GM21737 (cell line): ENCODE measurements around the gene BCLAF1.
A peak's percentile ranks its signal among the peaks of the same experiment; 100 is the strongest.
"Not testable (repeated sequence)": the region's sequence is repeated elsewhere in the genome, so short reads cannot be mapped to it uniquely, and the experiment has no call there.

Source experiments
- ATAC-seq: cut with Tn5 transposase; IDR thresholded peaks from one replicate; pipeline ENCODE4 v1.9.1; 2021; ENCODE audit warnings: mild to moderate bottlenecking, moderate library complexity; ENCODE audit not compliant: unreplicated experiment

Gene BCLAF1

DNA sequence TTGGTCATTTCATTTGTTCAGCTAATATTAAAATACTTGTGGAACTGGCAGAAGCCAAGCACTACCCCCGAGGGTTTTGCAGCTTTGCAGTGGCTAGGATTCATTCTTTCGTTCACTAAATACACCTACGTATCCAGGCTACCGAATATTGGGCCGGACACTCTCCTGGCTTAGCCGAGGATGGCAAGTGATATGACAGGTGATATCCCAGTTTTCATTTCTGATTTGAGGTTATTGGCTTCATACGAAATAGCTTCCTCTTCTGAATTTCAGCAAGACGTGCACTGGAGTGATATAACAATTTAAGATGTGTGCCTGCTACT lies 39.0 kb downstream of the BCLAF1 start:
- ATAC-seq: peak; percentile 19

DNA sequence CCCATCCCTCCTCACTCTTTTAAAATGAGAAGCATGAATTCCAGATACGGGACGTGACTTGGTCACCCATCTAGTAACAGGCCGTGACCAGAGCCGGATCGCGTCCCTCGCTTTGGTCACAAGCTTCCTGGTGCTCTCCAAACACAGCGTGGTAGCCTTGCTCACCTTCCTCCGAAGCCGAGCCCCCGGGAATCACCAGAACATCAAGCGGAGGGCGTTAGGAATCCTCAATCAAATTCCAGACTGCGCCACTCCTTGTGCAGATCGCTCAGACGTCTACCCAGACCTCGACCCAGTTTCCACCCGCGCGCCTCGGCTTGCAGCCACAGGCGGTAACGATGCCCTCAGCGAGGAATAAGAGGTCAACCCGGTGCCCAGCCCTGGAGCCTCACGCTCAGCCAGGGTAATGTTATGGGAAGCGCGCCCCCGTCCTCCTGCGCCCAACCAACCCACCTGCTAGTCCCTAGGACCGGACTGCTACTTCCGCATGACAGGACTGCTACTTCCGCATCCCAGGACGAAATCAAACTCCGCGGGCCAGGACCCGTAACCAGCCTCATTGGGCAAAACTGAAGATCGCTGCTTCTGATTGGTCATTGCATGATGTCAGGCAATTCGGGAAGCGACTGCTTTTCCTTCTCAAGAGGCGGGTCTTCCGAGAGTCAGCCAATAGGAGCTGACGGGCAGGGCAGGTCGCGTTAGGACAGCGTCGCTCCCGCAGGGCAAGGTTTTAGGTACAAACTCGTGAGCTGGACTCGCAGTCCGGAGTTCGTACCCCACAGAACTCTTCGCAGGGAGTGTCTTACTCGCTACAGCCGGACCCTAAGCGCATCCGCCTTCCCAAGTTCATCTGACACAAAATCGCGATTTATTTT lies 39.6 kb downstream of the BCLAF1 start, which contains the start of gene MTFR2:
Gene MTFR2 (minus strand): TSS at position 501 of the 875 bp plus-strand sequence. CDS start 1,212 bp downstream, outside the sequence.
- ATAC-seq: peak; percentile 98

DNA sequence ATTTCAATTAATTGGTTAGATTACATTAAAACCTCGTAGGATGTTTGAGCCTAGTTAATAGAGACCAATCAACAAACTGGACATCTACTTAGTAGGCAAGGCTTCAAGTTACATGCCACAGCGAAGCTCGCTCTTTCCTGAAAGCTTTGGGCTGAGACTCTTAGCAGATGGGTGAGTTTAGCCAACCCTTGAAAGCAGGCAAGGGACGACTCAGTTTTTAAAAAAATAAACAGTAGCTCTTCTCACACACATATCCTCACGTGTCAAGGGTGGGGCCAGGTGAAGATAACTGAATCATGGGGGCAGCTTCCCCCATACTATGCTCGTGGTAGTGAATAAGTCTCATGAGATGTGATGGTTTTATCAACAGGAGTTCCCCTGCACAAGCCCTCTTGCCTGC lies 40.3 kb downstream of the BCLAF1 start:
- no peak for ATAC-seq

DNA sequence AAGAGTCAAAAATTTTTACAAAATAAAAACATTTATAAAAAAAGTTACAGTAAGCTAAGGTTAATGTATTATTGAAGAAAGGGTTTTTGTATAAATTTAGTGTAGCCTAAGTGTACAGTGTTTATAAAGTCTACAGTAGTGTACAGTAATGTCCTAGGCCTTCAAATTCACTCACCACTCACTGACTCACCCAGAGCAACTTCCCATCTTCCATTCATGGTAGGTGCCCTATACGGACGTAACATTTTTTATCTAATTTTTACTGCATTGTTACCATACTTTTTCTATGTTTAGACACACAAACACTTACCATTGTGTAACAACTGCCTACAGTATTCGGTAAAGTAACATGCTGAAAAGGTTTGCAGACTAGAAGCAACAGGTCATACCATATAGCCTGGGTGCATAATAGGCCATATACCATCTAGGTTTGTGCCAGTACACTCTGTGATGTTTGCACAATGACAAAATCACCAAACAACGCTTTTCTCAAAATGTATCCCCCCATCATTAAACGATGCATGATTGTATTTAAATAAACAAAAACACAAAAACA lies 45.5 kb downstream of the BCLAF1 start:
- no peak for ATAC-seq

DNA sequence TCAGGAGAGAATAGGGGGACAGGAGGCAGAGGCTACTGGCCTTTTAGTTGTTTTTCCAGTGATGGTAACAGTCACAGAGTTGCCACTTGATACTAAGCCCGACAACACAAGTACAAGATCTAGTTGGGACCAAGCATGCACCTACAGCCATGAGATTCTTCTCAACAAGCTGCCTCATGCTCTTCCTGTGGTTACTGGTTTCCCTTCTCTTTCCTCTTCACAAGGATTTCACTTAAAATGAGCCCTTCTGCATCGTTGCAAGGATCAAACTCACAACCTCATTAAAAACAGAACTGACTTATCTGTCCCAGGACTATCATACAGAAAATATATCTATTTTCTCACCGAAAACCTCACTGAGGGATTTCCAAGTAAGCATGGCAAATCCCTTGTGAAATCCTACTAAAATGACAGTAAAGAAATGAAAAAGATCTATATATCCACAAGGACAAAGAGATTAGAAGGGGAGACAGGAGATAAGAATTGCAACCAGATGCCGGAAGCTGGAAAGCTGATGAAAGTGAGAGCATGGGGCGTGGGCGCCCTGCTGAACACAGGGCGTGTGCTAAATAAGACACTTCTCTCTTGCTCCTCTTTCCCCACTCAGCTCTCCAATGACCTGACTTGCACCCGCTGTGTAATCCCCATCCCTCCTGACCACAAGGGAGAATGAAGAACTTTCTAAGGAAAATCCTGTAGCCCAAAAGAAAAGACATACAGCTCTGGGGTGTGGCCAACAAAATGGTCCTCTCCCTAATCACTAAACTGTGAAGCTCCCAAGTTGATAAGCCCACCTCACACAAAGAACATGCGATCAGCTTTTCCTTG lies 53.0 kb downstream of the BCLAF1 start:
- ATAC-seq: no peak

DNA sequence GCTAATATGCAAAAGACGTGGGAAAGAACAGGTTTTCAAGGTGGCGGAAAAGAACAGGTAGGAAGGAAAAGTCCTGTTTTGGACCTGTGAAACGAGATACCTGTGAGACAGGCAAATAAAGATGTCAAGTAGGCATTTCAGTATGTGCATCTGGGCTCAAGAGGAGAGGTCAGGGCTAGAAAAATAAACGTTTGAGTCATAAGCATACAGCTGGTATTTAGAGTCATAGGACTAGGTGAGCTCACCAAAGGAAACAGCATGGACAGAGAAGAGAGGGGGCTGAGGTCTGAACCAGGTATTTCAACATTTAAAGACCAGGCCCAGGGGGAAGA lies 54.4 kb downstream of the BCLAF1 start:
- no peak for ATAC-seq

DNA sequence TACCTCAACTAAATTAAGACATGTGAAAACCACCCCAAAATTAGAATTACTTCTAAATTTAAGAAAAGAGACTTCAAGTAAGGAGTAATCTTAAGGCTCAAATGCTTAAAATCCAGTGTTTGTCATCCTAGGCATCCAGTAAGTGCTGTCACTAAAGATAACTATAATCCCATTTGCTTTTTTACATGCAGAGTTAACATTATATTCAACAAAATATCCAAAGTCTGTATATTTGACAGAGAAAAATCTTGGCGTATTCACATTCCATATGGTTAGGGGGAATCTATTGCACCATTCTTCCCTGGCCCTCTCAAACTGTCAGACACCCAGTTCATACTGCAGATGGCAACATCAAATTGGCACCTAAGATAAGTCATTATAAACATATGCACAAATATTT lies 56.9 kb downstream of the BCLAF1 start:
- no peak for ATAC-seq

DNA sequence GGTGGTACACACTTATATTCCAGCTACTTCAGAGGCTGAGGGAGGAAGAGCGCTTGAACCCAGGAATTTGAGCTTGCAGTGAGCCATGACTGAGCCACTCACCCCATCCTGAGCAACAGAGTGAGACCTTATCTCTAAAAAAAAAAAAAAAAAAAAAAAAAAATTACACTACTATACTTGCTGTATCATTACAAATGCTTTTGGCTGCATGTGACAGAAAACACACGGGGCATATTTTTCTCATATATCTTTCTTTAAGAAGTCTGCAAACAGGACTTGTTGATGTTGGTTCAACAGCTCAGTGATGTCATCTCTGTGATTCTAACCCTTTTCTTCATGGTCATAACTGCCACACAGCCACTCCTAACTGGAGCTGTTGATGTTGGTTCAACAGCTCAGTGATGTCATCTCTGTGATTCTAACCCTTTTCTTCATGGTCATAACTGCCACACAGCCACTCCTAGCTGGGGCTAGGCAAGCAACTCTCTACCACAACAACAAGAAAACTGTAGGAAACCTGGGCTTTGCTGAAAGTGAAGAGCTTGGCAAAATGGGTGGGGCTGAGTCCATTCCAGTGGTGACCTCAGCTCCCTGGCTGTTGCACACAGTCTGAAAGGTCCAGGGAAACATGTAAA lies 59.3 kb downstream of the BCLAF1 start:
- no peak for ATAC-seq

DNA sequence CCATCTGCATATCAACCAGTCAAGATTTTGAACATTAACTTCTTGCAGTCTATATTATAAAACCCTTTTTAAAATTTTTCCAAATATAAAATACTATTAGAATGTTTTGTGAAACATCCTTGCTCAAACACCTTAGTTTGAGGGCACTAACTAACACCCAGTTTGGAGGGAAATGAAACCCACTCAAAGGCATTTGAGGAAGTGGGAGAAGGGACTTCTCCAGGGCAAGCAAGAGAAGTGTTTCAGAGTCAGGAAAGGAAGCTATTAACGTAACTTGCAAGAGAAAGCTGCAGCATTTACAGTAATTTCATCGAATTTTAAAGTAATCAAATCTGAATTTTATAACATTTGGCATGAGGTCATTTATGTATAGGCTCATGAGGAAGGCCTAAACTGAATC lies 60.8 kb downstream of the BCLAF1 start:
- ATAC-seq: no peak

DNA sequence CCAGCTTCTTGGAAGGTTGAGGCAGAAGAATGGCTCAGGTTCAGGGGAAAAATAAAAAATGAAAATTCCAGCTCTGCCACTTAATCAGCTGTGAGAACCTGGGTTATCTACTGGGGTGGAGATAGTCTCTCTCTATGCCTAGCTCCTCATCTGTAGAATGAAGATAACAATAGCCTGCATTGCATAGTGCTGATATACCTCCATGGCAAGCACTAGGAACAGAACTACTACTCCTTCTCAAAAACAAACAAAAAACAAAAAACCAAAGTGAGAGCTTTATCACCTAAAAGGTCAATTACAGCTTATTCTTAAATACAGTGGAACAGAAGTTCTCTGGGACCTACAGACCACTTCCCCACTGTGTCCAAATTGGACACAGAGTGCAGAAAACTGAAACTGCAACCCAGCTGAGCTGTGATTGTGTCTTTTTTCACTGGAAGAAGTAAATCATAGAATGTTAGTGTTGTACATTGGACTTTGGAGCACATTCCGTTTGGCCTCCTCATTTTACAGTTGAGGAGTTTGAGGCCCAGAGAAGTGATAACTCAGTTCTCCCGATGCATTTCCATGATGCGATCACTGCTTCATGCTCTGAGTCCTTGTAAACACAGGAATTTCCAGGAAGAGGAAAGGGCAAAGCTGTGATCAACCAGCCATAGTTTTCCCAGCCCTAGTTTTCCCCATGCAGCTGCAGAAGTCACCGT lies 62.8 kb downstream of the BCLAF1 start:
- ATAC-seq: no peak

DNA sequence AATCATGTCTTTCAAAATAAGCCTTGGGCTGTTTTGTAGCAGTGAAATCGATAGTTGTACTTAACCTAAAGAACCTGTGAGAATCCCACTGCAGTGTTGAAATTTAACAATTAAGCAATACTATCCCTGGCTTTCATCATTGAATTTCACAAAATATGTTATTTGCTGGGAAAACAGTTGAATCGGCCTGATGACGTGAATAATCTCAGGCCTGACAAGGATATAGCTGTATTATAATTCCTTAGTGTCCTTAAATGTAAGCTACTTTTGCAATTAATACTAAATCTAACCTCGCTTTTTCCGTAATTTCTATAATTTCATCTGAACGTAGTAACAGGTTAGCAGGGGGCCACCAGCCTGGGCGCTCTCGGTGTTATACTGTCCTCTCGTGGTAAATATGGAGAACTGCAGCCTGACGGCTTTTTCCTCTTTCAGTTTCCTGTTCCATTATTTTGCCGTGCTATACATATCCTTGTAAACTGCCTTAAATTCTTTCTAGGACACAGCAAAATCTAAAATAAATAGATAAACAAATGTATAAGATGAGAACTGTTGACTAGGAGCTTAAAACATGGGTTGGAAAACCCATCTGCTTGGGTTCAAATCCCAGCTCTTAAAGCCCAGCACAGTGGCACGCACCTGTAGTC lies 63.5 kb downstream of the BCLAF1 start:
- ATAC-seq: no peak

DNA sequence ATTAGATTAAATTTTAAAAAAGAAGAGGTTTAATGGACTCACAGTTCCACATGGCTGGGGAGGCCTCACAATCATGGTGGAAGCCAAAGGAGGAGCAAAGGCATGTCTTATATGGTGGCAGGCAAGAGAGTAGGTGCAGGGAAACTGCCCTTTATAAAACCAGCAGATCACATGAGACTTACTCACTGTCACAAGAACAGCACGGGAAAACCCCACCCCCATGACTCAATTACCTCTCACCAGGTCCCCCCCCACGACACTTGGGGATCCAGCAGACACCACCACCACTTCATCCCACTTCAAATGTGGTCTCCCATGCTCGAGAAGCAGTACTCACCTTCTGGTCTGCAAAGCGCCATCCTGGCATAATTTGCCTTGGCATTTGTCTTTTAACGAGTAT lies 64.2 kb downstream of the BCLAF1 start:
- ATAC-seq: no peak

DNA sequence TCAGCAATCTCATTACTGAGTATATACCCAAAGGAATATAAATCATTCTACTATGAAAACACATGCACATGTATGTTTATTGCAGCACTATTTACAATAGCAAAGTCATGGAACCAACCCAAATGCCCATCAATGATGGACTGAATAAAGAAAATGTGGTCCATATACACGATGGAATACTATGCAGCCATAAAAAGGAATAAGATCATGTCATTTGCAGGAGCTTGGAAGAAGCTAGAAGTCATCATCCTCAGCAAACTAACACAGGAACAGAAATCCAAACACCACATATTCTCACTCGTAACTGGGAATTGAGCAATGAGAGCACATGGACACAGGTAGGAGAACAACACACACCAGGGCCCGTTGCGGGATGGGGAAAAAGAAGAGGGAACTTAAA lies 64.7 kb downstream of the BCLAF1 start:
- ATAC-seq: not testable (repeated sequence)

DNA sequence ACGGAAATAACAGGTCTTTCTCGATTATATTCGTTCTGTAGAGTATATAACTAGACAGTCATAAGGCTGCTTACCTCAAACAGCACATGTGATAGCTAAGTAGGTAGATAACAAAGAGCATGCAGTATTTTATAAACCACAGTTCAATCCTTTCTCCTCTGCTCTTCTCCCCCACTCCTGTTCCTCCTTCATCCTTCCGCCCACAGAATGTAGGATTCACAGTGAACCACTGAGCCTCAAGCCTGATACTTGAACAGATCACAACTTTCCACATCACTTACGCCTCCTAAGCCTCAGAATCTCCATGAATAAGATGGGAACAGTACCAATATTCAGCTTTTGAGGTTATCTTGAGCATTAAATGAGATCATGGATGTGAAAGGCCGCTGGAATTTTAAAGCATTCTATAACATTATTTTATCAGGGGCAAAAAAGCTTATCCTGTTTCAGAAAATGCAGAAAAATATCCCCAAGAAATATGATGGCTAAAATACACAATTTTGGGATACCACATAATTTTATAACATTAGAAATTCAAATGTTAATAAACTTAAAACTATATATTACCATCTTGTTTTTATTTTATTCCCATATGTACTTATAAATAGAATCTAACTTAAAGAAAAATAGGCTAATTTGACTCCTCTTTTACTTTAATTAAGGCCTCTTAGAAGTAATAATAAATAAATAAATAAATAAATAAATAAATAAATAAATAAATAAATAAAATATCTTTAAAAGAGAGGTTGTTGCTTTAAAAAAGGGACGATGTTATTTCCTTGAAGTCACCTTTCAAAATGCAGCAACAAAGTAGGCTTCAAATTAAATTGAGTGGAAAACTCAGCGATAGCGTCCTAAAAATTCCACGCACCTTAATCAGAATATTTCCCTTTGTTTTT lies 72.9 kb downstream of the BCLAF1 start:
- ATAC-seq: no peak

DNA sequence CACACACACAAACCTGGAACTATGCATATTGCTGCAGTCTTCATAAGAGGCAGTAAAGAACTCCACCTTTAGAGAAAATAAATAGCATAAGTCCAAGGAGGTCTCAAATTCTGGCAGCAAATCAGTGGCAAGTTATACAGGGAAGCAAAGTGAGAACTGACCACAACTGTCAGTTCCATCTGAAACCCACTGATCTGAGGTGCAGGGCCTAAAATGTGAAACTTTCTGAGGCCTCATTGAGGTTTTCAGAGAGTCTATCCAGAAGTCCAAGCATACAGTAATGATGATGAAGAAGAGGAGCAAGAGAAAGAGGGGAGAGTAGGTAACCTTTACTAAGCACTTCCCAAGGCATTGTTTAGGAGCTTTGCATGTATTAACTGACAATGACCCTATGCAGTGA lies 75.8 kb downstream of the BCLAF1 start:
- no peak for ATAC-seq

DNA sequence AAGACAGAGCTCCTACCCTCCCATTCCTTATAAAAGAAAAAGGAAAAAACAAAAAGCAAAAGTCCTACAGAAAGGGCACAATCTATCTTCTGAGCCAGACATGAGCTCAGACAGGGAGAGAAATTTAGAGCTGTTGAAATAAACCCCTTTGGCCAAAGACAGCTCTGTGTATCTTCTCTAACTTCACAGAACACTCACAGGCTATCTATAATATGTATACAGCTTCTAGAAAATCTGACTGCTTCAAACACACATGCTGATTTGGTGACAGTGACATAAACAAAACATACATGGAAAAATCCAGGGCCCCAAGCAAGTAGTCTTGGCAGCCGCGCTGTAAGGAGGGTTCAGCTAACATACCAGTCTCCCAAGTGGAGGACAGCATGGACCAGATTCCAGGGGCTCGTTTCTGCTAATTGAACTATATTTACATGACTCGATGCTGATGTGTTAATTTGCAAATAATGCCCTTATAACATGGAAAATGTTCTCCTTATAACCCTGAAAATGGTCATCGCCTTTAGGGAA lies 76.6 kb downstream of the BCLAF1 start:
- ATAC-seq: no peak

DNA sequence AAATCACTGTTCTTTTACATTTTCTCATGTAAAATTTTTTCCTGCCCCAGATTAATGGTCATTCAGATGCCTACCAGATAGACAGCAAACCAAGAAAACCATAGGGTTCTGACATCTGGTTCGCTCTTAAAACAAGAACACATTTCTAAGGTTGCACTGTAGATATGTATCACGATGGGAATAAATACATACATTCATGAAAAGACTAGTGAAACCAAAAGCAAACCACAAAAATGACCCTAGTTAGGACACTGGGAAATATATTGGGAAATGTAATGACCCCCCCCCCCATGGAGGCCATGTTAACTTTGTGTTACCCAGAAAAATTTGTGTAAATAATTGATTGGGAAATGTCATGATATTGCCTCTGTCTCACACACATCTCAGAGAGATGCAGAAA lies 77.0 kb downstream of the BCLAF1 start:
- ATAC-seq: no peak

DNA sequence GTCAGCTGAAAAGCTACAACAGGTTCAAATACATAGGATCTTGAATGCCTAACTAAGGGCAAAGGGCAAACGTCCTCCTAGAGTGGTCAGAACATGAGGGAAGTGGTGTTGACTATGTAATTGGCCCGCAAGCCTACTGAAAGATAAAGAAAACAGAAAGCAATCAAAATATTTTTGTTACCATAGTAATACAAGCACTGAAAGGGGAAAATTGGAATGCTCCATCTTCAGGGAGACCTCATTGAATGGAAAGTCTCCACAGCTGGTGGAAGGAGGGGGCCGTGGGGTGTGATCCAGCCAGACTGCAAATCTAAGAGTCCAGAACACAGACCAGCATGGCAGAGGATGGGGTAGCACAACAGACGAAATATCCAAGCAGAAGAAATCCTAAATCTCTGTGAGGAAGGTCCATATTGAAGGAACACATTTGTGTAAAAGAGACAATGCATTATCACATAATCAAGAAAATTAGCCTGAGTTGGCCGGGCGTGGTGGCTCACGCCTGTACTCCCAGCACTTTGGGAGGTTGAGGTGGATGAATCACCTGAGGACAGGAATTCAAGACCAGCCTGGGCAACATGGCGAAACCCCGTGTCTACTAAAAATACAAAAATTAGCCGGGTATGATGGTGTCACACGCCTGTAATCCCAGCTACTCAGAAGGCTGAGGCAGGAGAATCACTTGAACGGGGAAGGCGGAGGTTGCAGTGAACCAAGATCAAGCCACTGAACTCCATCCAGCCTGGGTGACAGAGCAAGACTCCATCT lies 79.1 kb downstream of the BCLAF1 start:
- no peak for ATAC-seq
